ENCODE measurements around the gene ADGB. TPM values are rescaled to one million over a fixed set of nuclear protein-coding genes. Genes with fewer than 3 reads are reported as not detected.

ADGB gene
- total and polyA plus RNA-seq, 2 of the 13 experiments (the other 11 are each of a cell fraction or from before 2014, with no cell fraction given) = not detected

- H3K27ac ChIP-seq (ENCODE audit: extremely low read length, insufficient read depth, low read length) = no peak overlapping the region
- ChIA-PET CTCF (ENCODE audit: low intra/inter-chr PET ratio, low total read pairs) (no interaction called here), POLR2A (no interaction called here)
- ATAC-seq (no peak), FAIRE-seq (no peak), DNase-seq (ENCODE audit: low spot score) (no peak)
- no peaks in the 10 kb centered on the region for H3K27me3 ChIP-seq (ENCODE audit: control insufficient read depth in 1 of 2, insufficient read depth in 2 of 2, low read length in 2 of 2)
- H3K9ac ChIP-seq (ENCODE audit: insufficient read depth, low read depth, low read length) = no peak overlapping the region
- H2AFZ ChIP-seq (ENCODE audit: low read length) = no peak overlapping the region
- no peaks in the 10 kb centered on the region for H4K20me1 ChIP-seq (ENCODE audit: insufficient read depth, low read length)
- H3K9me3 ChIP-seq (ENCODE audit: low read length) = no peaks in the 10 kb centered on the region
- intact Hi-C loops (cut with micrococcal nuclease; ENCODE audit: unreplicated experiment) (no loop called here), in situ Hi-C loops (cut with HindIII; ENCODE audit: extremely low pct_ligation_motif_present, low pct_unique_long_range_greater_than_20kb) (no loop called here)
- no peaks in the 10 kb centered on the region for H3K79me2 ChIP-seq (ENCODE audit: insufficient read depth, low read length)
- H3K4me1 ChIP-seq (ENCODE audit: insufficient read depth, low read length) = no peaks in the 10 kb centered on the region
- H3K4me2 ChIP-seq (ENCODE audit: low read depth, low read length) = no peak overlapping the region
- H3K4me3 ChIP-seq (replicated peaks in 1 of 3; ENCODE audit: insufficient read depth in 1 of 3, low read depth in 2 of 3, low read length in 3 of 3) = no peak overlapping the region
- TF ChIP-seq TGIF2 (CRISPR knock-in tag; IDR thresholded peaks at IDR 0.05) (no peak), ZHX1 (CRISPR knock-in tag; IDR thresholded peaks at IDR 0.05; ENCODE audit: low read depth) (no peak)
- BruUV-seq (replicated peaks) = no TSS peak
- no peaks in the 10 kb centered on the region for H3K36me3 ChIP-seq (replicated peaks in 1 of 2; ENCODE audit: control insufficient read depth in 1 of 2, insufficient read depth in 2 of 2, low read length in 2 of 2)
Observed at GRCh38 chr6:146578054-146578453, 20.7 kb upstream of the ADGB start.

- POLR2A ChIA-PET = no interaction called here
- no peak overlapping the region for H3K27ac ChIP-seq (ENCODE audit: extremely low read length, insufficient read depth, low read length)
- TF ChIP-seq EP300 (IDR thresholded peaks at IDR 0.05; ENCODE audit: low read depth in 2 of 2, low read length in 2 of 2) = no peak
- no peak for TF ChIP-seq EP300 (CRISPR knock-in tag; IDR thresholded peaks at IDR 0.05; ENCODE audit: borderline replicate concordance)
- no peak for TF ChIP-seq AHDC1 (CRISPR knock-in tag; IDR thresholded peaks at IDR 0.05; ENCODE audit: borderline replicate concordance)
- TF ChIP-seq SMAD1 (CRISPR knock-in tag; IDR thresholded peaks at IDR 0.05; ENCODE audit: borderline replicate concordance, low read depth) = no peak
- TF ChIP-seq ZBTB33 (CRISPR knock-in tag; IDR thresholded peaks at IDR 0.05) = no peak
- TF ChIP-seq ZFP36L2 (CRISPR knock-in tag; IDR thresholded peaks at IDR 0.05) = no peak
- no peak for TF ChIP-seq SP4 (CRISPR knock-in tag; IDR thresholded peaks at IDR 0.05)
Observed at GRCh38 chr6:146581968-146582367, 16.8 kb upstream of the ADGB start.

More at GRCh38 chr6:146581968-146582367, 16.8 kb upstream of the ADGB start:
- Histone ChIP-seq H3K36me3 (replicated peaks in 1 of 2; ENCODE audit: control insufficient read depth in 1 of 2, insufficient read depth in 2 of 2, low read length in 2 of 2) (no peaks in the 10 kb centered on the region), H2AFZ (ENCODE audit: low read length) (no peak overlapping the region), H3K9me3 (ENCODE audit: low read length) (no peaks in the 10 kb centered on the region), H4K20me1 (ENCODE audit: insufficient read depth, low read length) (no peaks in the 10 kb centered on the region), H3K27me3 (ENCODE audit: control insufficient read depth in 1 of 2, insufficient read depth in 2 of 2, low read length in 2 of 2) (no peaks in the 10 kb centered on the region), H3K4me3 (replicated peaks in 1 of 3; ENCODE audit: insufficient read depth in 1 of 3, low read depth in 2 of 3, low read length in 3 of 3) (no peak overlapping the region), H3K79me2 (ENCODE audit: insufficient read depth, low read length) (no peaks in the 10 kb centered on the region), H3K9ac (ENCODE audit: insufficient read depth, low read depth, low read length) (no peak overlapping the region), H3K4me1 (ENCODE audit: insufficient read depth, low read length) (no peaks in the 10 kb centered on the region), H3K4me2 (ENCODE audit: low read depth, low read length) (no peak overlapping the region)
- 2% methylated on average over 1 of the region's 1 CpG for WGBS (ENCODE audit: low lambda C conversion rate)
- in situ Hi-C loops (cut with HindIII; ENCODE audit: extremely low pct_ligation_motif_present, low pct_unique_long_range_greater_than_20kb) = no loop called here
- FAIRE-seq (no peak), ATAC-seq (no peak), DNase-seq (ENCODE audit: low spot score) (no peak)
- CTCF ChIA-PET (ENCODE audit: low intra/inter-chr PET ratio, low total read pairs) = no interaction called here
- no TSS peak for BruUV-seq (replicated peaks)
- intact Hi-C loops (cut with micrococcal nuclease; ENCODE audit: unreplicated experiment) = no loop called here

All from HepG2 (cell line).